Measurements from ENCODE around the gene DENND4A.
"Not testable (repeated sequence)": the region's sequence is repeated elsewhere in the genome, so short reads cannot be mapped to it uniquely, and the experiment has no call there.

Gene DENND4A

GRCh38 chr15:65618560-65619109, 173.5 kb downstream of the DENND4A start:
- H3K4me3 ChIP-seq (replicated peaks; ENCODE audit: low read depth, low read length): no peak overlapping the region
- DNase-seq (ENCODE audit: extremely low read depth, low read depth): no peak
- TF ChIP-seq CTCF (IDR thresholded peaks at IDR 0.05; ENCODE audit: low read depth, low read length, missing control alignments): no peak

DNA sequence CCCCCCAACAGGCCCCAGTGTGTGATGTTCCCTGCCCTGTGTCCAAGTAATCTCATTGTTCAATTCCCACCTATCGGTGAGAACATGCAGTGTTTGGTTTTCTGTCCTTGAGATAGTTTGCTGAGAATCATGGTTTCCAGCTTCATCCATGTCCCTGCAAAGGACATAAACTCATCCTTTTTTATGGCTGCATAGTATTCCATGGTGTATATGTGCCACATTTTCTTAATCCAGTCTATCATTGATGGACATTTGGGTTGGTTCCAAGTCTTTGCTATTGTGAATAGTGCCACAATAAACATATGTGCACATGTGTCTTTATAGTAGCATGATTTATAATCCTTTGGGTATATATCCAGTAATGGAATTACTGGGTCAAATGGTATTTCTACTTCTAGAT, 176.2 kb downstream of the DENND4A start:
- DNase-seq (ENCODE audit: extremely low read depth, low read depth); H3K4me3 ChIP-seq (replicated peaks; ENCODE audit: low read depth, low read length): not testable (repeated sequence)

DNA sequence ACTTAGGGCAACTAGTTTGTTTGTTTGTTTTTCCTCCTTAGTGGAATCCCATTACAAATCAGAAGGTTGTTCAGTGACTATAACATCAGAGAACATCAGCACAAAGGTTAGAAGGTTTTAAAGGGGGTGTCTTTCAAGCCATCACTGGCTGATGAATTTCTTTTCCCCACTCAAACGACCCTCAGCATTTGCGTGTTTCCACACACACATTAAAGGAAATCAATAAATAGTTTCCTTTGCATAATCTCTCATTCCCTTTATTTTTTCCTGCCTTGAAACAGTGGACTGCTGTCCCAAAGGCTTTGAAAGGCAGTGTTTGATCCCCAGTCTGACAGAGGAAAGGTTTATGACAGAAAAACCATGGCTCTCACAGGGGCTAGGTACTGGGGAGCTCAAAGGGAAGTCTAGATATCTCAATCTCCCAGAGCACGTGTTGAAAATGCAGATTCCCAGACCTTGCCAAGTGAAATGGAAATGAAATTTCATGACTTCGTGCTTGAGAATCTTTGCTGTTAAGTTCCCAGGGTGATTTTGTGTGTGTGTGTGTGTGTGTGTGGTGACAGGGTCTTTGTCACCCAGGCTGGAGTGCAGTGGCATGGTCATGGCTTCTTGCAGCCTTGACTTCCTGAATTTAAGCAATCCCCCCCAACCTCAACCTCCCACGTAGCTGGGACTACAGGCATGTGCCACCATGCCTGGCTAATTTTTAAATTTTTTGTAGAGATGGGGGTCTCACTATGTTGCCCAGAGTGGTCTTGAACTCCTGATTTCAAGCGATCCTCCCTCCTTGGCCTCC, 178.9 kb downstream of the DENND4A start:
- no peak for TF ChIP-seq CTCF (IDR thresholded peaks at IDR 0.05; ENCODE audit: low read depth, low read length, missing control alignments)
- no peak for DNase-seq (ENCODE audit: extremely low read depth, low read depth)

GRCh38 chr15:65612616-65612946, 179.5 kb downstream of the DENND4A start:
- TF ChIP-seq CTCF (IDR thresholded peaks at IDR 0.05; ENCODE audit: low read depth, low read length, missing control alignments): no peak

More for the DNA sequence above, 178.9 kb downstream of the DENND4A start:
- no peak overlapping the region for H3K4me3 ChIP-seq (replicated peaks; ENCODE audit: low read depth, low read length)

GRCh38 chr15:65611888-65612615, 180.0 kb downstream of the DENND4A start:
- no peak for TF ChIP-seq CTCF (IDR thresholded peaks at IDR 0.05; ENCODE audit: low read depth, low read length, missing control alignments)
- DNase-seq (ENCODE audit: extremely low read depth, low read depth): no peak
- H3K4me3 ChIP-seq (replicated peaks; ENCODE audit: low read depth, low read length): peak overlapping the region; percentile 76

More at GRCh38 chr15:65612616-65612946, 179.5 kb downstream of the DENND4A start:
- no peak for DNase-seq (ENCODE audit: extremely low read depth, low read depth)
- no peak overlapping the region for H3K4me3 ChIP-seq (replicated peaks; ENCODE audit: low read depth, low read length)

- peak within 1 kb of the TSS; percentile 76 for H3K4me3 ChIP-seq (replicated peaks; ENCODE audit: low read depth, low read length)
- peak; percentile 41 for TF ChIP-seq CTCF (IDR thresholded peaks at IDR 0.05; ENCODE audit: low read depth, low read length, missing control alignments)
- DNase-seq (ENCODE audit: extremely low read depth, low read depth): peak; percentile 84
Observed at GRCh38 chr15:65610871-65611718, 181.0 kb downstream of the DENND4A start, which contains the start of gene INTS14. Gene INTS14, minus strand, starts transcription at chr15:65611131. Its CDS starts 3,751 bp downstream, at chr15:65607380.

Data from HFF-Myc (cell line).